ENCODE data around the gene LRP8.

The LRP8 gene

GRCh38 chr1:53359934-53360276 lies 32.0 kb upstream of the LRP8 start:
- DNase-seq (ENCODE audit: low read depth in 1 of 2, low spot score in 1 of 2) = no peak

GRCh38 chr1:53359225-53359933 lies 31.5 kb upstream of the LRP8 start:
- DNase-seq (ENCODE audit: low read depth in 1 of 2, low spot score in 1 of 2) = no peak

GRCh38 chr1:53356637-53357036 lies 28.8 kb upstream of the LRP8 start:
- DNase-seq (ENCODE audit: low read depth in 1 of 2, low spot score in 1 of 2) = no peak

- no peak for DNase-seq (ENCODE audit: low read depth in 1 of 2, low spot score in 1 of 2)
Measured at GRCh38 chr1:53354119-53354518, 26.2 kb upstream of the LRP8 start.

- DNase-seq (ENCODE audit: low read depth in 1 of 2, low spot score in 1 of 2) = no peak
Measured at GRCh38 chr1:53352561-53352960, 24.7 kb upstream of the LRP8 start.

- DNase-seq (ENCODE audit: low read depth in 1 of 2, low spot score in 1 of 2) = no peak
Measured at GRCh38 chr1:53350853-53351767, 23.2 kb upstream of the LRP8 start.

GRCh38 chr1:53349968-53350852 lies 22.3 kb upstream of the LRP8 start:
- no peak for DNase-seq (ENCODE audit: low read depth in 1 of 2, low spot score in 1 of 2)

- no peak for DNase-seq (ENCODE audit: low read depth in 1 of 2, low spot score in 1 of 2)
Measured at GRCh38 chr1:53349369-53349835, 21.5 kb upstream of the LRP8 start.

- DNase-seq (ENCODE audit: low read depth in 1 of 2, low spot score in 1 of 2) = no peak
Measured at GRCh38 chr1:53348486-53349368, 20.9 kb upstream of the LRP8 start.

- DNase-seq (ENCODE audit: low read depth in 1 of 2, low spot score in 1 of 2) = no peak
Measured at GRCh38 chr1:53346814-53347176, 18.9 kb upstream of the LRP8 start.

GRCh38 chr1:53345996-53346813 lies 18.3 kb upstream of the LRP8 start:
- DNase-seq (ENCODE audit: low read depth in 1 of 2, low spot score in 1 of 2) = no peak

GRCh38 chr1:53344921-53345838 lies 17.3 kb upstream of the LRP8 start:
- no peak for DNase-seq (ENCODE audit: low read depth in 1 of 2, low spot score in 1 of 2)

- no peak for DNase-seq (ENCODE audit: low read depth in 1 of 2, low spot score in 1 of 2)
Measured at GRCh38 chr1:53343831-53344668, 16.2 kb upstream of the LRP8 start.

GRCh38 chr1:53342735-53343470 lies 15.0 kb upstream of the LRP8 start:
- DNase-seq (ENCODE audit: low read depth in 1 of 2, low spot score in 1 of 2) = no peak

- DNase-seq (ENCODE audit: low read depth in 1 of 2, low spot score in 1 of 2) = no peak
Measured at GRCh38 chr1:53341961-53342707, 14.3 kb upstream of the LRP8 start.

- DNase-seq (ENCODE audit: low read depth in 1 of 2, low spot score in 1 of 2) = no peak
Measured at GRCh38 chr1:53341521-53341895, 13.6 kb upstream of the LRP8 start.

All from stimulated activated CD4-positive, alpha-beta T cell treated with anti-CD3 and anti-CD28 coated beads, Interleukin-15, amount 100 ng/mL, for 1 hour (primary cell).